DOHH2 (cell line): ENCODE data around the gene GPR107.

Experiments used
- CTCF ChIP-seq: fragments of 200-600 bp; sonication (generic); IDR thresholded peaks from one replicate; pipeline ENCODE4 v1.5.1; 2014; ENCODE audit warnings: antibody characterized with exemption, mild to moderate bottlenecking, low read depth, low read length; ENCODE audit not compliant: poor library complexity, severe bottlenecking
- EZH2phosphoT487 ChIP-seq: fragments of 200-600 bp; sonication (generic); IDR thresholded peaks from 2 replicates; pipeline ENCODE4 v1.6.1; 2017; ENCODE audit warnings: borderline replicate concordance, mild to moderate bottlenecking, antibody characterized with exemption, low read length, moderate library complexity, mixed read lengths

GRCh38 chr9:130122456-130122855 is 68.8 kb downstream of the GPR107 start:
- TF ChIP-seq CTCF (no peak), EZH2phosphoT487 (no peak)
